Pancreas (tissue), 10 donors: Measurements from ENCODE around the gene THOC6. TPM values are rescaled to one million over a fixed set of nuclear protein-coding genes. Genes with fewer than 3 reads are reported as not detected.

Experiments used
- ATAC-seq, 4 donors: fragments of 200-7000 bp; cut with Tn5 transposase; one replicate each; pipeline versions ENCODE4 v1.8.0 to v1.9.1; 2020; ENCODE audit warnings: mild to moderate bottlenecking in 4 of 4, moderate library complexity in 4 of 4
- DNase-seq, 6 donors: peaks; one replicate each; pipeline ENCODE4 v3.0.0-alpha.2; 2020
- FAIRE-seq: peaks from 2 replicates; lab custom pipeline; 2012; peaks lifted over from hg19 to GRCh38; lab: Jason Lieb, UNC
- H3K27ac ChIP-seq, 4 donors: fragments of 200-600 bp; sonication (generic); 1 replicate in 3 of 4; 2 replicates in 1 of 4; pipeline versions ENCODE4 v1.5.0 to v1.8.0; 2020
- H3K27me3 ChIP-seq, 4 donors: fragments of 200-600 bp; one replicate each; pipeline ENCODE4 v1.8.0; 2021
- H3K36me3 ChIP-seq, 3 donors: fragments of 200-600 bp; sonication (generic) in 1 of 3; one replicate each; pipeline versions ENCODE4 v1.5.0 to v1.8.0; 2020 to 2021
- H3K4me1 ChIP-seq, 3 donors: fragments of 200-600 bp; one replicate each; pipeline ENCODE4 v1.8.0; 2021
- H3K4me3 ChIP-seq, 4 donors: fragments of 200-600 bp; sonication (generic) in 2 of 4; one replicate each; pipeline versions ENCODE4 v1.5.0 to v1.8.0; 2020 to 2021
- H3K9me3 ChIP-seq, 4 donors: fragments of 200-600 bp; one replicate each; pipeline ENCODE4 v1.8.0; 2021
- WGBS, 2 donors: extraction: QIAGEN DNeasy Blood & Tissue Kit; methylation state at CpG; one replicate each; pipeline ENCODE4 v1.1.7; 2013; 5-methylcytosine and 5-hydroxymethylcytosine counted together
- intact Hi-C, 3 donors: fragments of 100-400 bp; cut with DNase I; formaldehyde crosslinking; loops; one replicate each; pipeline versions ENCODE4 v1.11.1 to v1.14.2; 2022
- polyA plus RNA-seq, 2 donors: library from polyadenylated mRNA; stranded (reverse); fragments of 200-250 nt; gene quantifications; one replicate each; pipeline ENCODE4 v1.2.3, GENCODE V29; 2013
- total RNA-seq, 6 donors: library from RNA; stranded (reverse); fragmentation: NEBNext Ultra II Directional in 4 of 6; extraction: Animal tissue kit (Norgen Biotek cat#: 25700) in 4 of 6; gene quantifications; one replicate each; pipeline versions ENCODE4 v1.2.1 to v1.2.4, GENCODE V29; 2021 to 2023
- TF ChIP-seq, protein P1 (sequence below), 4 donors: fragments of 200-600 bp; sonication (generic) in 3 of 4; IDR thresholded peaks; one replicate each; pipeline versions ENCODE4 v1.5.0 to v1.8.0; 2021; ENCODE audit warnings: antibody characterized with exemption in 4 of 4
- donor health status: healthy with polysubstance abuse.
- donor health status: DM: no; HTN: no; CAD: no; lungs with moderate emphysema.
- donor health status: DM: no; HTN: no; CAD: no.
- donor health status: control.
- donor health status: control.
- donor health status: Bipolar disorder and iron deficiency.
- donor health status: DM: yes; HTN: yes; CAD: no.
- donor health status: DM: no; HTN: no; CAD: no.
- donor health status: DM: no; HTN: no; CAD: no.
- donor health status: DM: yes; HTN: yes; CAD: no.

The THOC6 gene
- total and polyA plus RNA-seq, 8 donors = 6.2 to 38.2 (median 8.5) TPM

DNA sequence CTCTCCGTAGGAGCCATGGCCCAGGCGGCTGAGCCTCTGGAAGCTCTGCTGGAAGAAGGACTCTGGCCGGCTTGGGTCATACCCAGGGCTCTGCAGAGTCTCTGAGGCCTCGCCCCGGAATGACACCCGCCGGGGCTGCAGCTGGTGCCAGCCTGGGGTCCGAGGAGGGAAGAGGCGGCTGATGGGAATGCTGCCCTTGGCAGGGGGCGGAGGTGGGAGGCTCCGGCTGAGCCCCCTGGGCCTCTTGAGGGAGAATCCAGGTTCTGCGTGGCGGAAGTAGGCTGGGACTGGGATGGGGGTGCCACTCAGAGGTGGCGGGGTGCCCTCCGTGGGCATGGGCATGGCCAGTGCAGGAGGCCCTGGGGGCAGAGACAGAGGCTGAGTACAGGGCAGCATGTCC is 47.2 kb upstream of the THOC6 start:
- FAIRE-seq = no peak
- Histone ChIP-seq H3K4me1 (peaks cover 15 to 34% (median 20%) of the 10 kb centered on the region in 3 donors), H3K27ac (peak overlapping the region in 2 of 4 donors; percentile 38 to 58), H3K27me3 (no peaks in the 10 kb centered on the region), H3K9me3 (no peaks in the 10 kb centered on the region), H3K4me3 (no peak overlapping the region), H3K36me3 (no peaks in the 10 kb centered on the region)
- intact Hi-C loops = no loop called here
- peak in 2 of 6 donors; percentile 50 to 80 for DNase-seq
- ATAC-seq = no peak
- TF ChIP-seq, protein P1, sequence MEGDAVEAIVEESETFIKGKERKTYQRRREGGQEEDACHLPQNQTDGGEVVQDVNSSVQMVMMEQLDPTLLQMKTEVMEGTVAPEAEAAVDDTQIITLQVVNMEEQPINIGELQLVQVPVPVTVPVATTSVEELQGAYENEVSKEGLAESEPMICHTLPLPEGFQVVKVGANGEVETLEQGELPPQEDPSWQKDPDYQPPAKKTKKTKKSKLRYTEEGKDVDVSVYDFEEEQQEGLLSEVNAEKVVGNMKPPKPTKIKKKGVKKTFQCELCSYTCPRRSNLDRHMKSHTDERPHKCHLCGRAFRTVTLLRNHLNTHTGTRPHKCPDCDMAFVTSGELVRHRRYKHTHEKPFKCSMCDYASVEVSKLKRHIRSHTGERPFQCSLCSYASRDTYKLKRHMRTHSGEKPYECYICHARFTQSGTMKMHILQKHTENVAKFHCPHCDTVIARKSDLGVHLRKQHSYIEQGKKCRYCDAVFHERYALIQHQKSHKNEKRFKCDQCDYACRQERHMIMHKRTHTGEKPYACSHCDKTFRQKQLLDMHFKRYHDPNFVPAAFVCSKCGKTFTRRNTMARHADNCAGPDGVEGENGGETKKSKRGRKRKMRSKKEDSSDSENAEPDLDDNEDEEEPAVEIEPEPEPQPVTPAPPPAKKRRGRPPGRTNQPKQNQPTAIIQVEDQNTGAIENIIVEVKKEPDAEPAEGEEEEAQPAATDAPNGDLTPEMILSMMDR (IDR thresholded peaks at IDR 0.05) = no peak
- WGBS, 2 donors = 90 to 95% methylated on average over 15 of the region's 15 CpGs

DNA sequence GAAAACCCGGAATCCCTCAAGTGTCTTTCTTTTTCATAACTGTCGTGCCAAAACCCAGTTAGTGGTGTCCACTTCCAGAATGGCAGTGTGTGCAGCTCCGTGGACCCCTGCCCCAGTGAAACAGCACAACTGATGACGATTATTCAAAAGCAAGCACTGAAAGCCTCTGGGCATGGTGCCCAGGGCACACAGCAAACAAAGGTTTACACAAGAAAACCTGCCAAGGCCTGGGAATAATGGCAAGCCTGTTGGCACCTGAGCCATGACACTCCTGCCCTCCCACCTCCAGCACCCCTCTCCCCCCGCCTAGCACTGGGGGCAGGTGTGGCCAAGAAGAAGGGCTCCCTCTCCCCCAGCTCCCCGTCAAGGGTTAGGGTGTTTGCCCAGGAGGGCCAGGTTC is 46.4 kb upstream of the THOC6 start:
- H3K9me3 ChIP-seq = no peaks in the 10 kb centered on the region
- DNase-seq (peak; percentile 82 to 96 (median 90)), FAIRE-seq (no peak), ATAC-seq (peak; percentile 61 to 82 (median 78))
- H3K36me3 ChIP-seq = no peaks in the 10 kb centered on the region
- TF ChIP-seq, protein P1 (IDR thresholded peaks at IDR 0.05) = no peak
- H3K4me1 ChIP-seq = peaks cover 15 to 34% (median 20%) of the 10 kb centered on the region in 3 donors
- H3K4me3 ChIP-seq = no peak overlapping the region
- peak overlapping the region; percentile 38 to 65 (median 48) for H3K27ac ChIP-seq
- 16 to 18% methylated on average over 6 of the region's 6 CpGs for WGBS, 2 donors
- no peaks in the 10 kb centered on the region for H3K27me3 ChIP-seq
- intact Hi-C loops = no loop called here

- Histone ChIP-seq H3K36me3 (no peaks in the 10 kb centered on the region), H3K4me3 (peak overlapping the region; percentile 42 to 79 (median 71)), H3K9me3 (no peaks in the 10 kb centered on the region), H3K27ac (no peak overlapping the region), H3K27me3 (no peaks in the 10 kb centered on the region), H3K4me1 (peaks cover 16 to 46% (median 22%) of the 10 kb centered on the region in 3 donors)
- TF ChIP-seq, protein P1 (IDR thresholded peaks at IDR 0.05) = no peak
- WGBS, 2 donors = 5 to 6% methylated on average over 37 to 43 of the region's 43 CpGs
- intact Hi-C loops = loop anchor here in 1 of 3 donors (5.0 kb wide), 1 partner anchor 57 kb away; no protein-coding TSS in a partner anchor
- ATAC-seq (no peak), FAIRE-seq (no peak), DNase-seq (peak in 1 of 6 donors; percentile 85)
Measured at GRCh38 chr16:2979669-2980226, 44.1 kb upstream of the THOC6 start.

GRCh38 chr16:2980227-2981176 is 43.3 kb upstream of the THOC6 start, which contains the start of gene PKMYT1:
Gene PKMYT1, minus strand, starts transcription at chr16:2980446. Its CDS starts 789 bp downstream, at chr16:2979657.
- H3K9me3 ChIP-seq = no peaks in the 10 kb centered on the region
- peak; percentile 84 to 92 (median 90) for ATAC-seq
- FAIRE-seq = no peak
- 6 to 8% methylated on average over 54 to 91 of the region's 91 CpGs for WGBS, 2 donors
- intact Hi-C loops = loop anchor here in 1 of 3 donors (5.0 kb wide), 1 partner anchor 58 kb away; no protein-coding TSS in a partner anchor
- DNase-seq = peak; percentile 87 to 99 (median 94)
- H3K27ac ChIP-seq = peak within 1 kb of the TSS; percentile 79 to 88 (median 84)
- no peaks in the 10 kb centered on the region for H3K27me3 ChIP-seq
- H3K36me3 ChIP-seq = no peaks in the 10 kb centered on the region
- H3K4me1 ChIP-seq = peaks cover 23 to 54% (median 30%) of the 10 kb centered on the region in 3 donors
- TF ChIP-seq, protein P1 (IDR thresholded peaks at IDR 0.05) = no peak
- H3K4me3 ChIP-seq = peak within 1 kb of the TSS; percentile 42 to 79 (median 71)
